ENCODE results near the gene UGT1A10. TPM values are rescaled to one million over a fixed set of nuclear protein-coding genes. Genes with fewer than 3 reads are reported as not detected.

Gene UGT1A10
- total RNA-seq, 1 experiment from 2014 or later: not detected

- DNase-seq (ENCODE audit: low spot score): no peak
- BruUV-seq (replicated peaks): no TSS peak
- peaks cover 16% of the 10 kb centered on the region for H3K4me1 ChIP-seq (ENCODE audit: insufficient read depth, low read length, poor library complexity, severe bottlenecking)
- no peak within 1 kb of the TSS for H3K4me3 ChIP-seq (ENCODE audit: low read depth, low read length, poor library complexity, severe bottlenecking)
- no peak within 1 kb of the TSS for H3K27ac ChIP-seq (ENCODE audit: low read depth, low read length, poor library complexity, severe bottlenecking)
- no peaks in the 10 kb centered on the region for H3K27me3 ChIP-seq (replicated peaks; ENCODE audit: insufficient read depth, low read depth, low read length, poor library complexity)
- no peaks in the 10 kb centered on the region for H3K36me3 ChIP-seq (ENCODE audit: insufficient read depth, low read length, poor library complexity, severe bottlenecking)
- ChIA-PET CTCF (interaction anchor here (1.1 kb wide), 1 partner anchor 264 kb away, joined by 4 read pairs; no protein-coding TSS in a partner anchor), POLR2A (ENCODE audit: low non-redundant PET) (no interaction called here)
- no peak for TF ChIP-seq EZH2 (IDR thresholded peaks at IDR 0.05; ENCODE audit: borderline replicate concordance, low read depth, low read length, poor library complexity, severe bottlenecking)
- TF ChIP-seq, protein P1, sequence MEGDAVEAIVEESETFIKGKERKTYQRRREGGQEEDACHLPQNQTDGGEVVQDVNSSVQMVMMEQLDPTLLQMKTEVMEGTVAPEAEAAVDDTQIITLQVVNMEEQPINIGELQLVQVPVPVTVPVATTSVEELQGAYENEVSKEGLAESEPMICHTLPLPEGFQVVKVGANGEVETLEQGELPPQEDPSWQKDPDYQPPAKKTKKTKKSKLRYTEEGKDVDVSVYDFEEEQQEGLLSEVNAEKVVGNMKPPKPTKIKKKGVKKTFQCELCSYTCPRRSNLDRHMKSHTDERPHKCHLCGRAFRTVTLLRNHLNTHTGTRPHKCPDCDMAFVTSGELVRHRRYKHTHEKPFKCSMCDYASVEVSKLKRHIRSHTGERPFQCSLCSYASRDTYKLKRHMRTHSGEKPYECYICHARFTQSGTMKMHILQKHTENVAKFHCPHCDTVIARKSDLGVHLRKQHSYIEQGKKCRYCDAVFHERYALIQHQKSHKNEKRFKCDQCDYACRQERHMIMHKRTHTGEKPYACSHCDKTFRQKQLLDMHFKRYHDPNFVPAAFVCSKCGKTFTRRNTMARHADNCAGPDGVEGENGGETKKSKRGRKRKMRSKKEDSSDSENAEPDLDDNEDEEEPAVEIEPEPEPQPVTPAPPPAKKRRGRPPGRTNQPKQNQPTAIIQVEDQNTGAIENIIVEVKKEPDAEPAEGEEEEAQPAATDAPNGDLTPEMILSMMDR (conservative IDR thresholded peaks at IDR 0.05; ENCODE audit: low read depth, low read length): no peak
- intact Hi-C loops (cut with micrococcal nuclease; ENCODE audit: unreplicated experiment): no loop called here
- H3K9me3 ChIP-seq (ENCODE audit: low read depth, low read length, poor library complexity, severe bottlenecking): no peaks in the 10 kb centered on the region
Observed at GRCh38 chr2:233712611-233713261, 76.5 kb downstream of the UGT1A10 start, which contains the start of gene UGT1A5. Gene UGT1A5 (plus strand): TSS chr2:233712907. CDS start chr2:233712992, 85 bp downstream.

- H3K27me3 ChIP-seq (replicated peaks; ENCODE audit: insufficient read depth, low read depth, low read length, poor library complexity): no peaks in the 10 kb centered on the region
- H3K27ac ChIP-seq (ENCODE audit: low read depth, low read length, poor library complexity, severe bottlenecking): no peak overlapping the region
- intact Hi-C loops (cut with micrococcal nuclease; ENCODE audit: unreplicated experiment): no loop called here
- DNase-seq (ENCODE audit: low spot score): no peak
- POLR2A ChIA-PET (ENCODE audit: low non-redundant PET): no interaction called here
- TF ChIP-seq, protein P1 (conservative IDR thresholded peaks at IDR 0.05; ENCODE audit: low read depth, low read length): no peak
- TF ChIP-seq EZH2 (IDR thresholded peaks at IDR 0.05; ENCODE audit: borderline replicate concordance, low read depth, low read length, poor library complexity, severe bottlenecking): no peak
- H3K4me3 ChIP-seq (ENCODE audit: low read depth, low read length, poor library complexity, severe bottlenecking): no peak overlapping the region
- H3K36me3 ChIP-seq (ENCODE audit: insufficient read depth, low read length, poor library complexity, severe bottlenecking): no peaks in the 10 kb centered on the region
- CTCF ChIA-PET: no interaction called here
- peaks cover 12% of the 10 kb centered on the region for H3K4me1 ChIP-seq (ENCODE audit: insufficient read depth, low read length, poor library complexity, severe bottlenecking)
- BruUV-seq (replicated peaks): no TSS peak
- no peaks in the 10 kb centered on the region for H3K9me3 ChIP-seq (ENCODE audit: low read depth, low read length, poor library complexity, severe bottlenecking)
Observed at GRCh38 chr2:233713262-233713615, 77.0 kb downstream of the UGT1A10 start.

- no peak for DNase-seq (ENCODE audit: low spot score)
- CTCF ChIA-PET: no interaction called here
- BruUV-seq (replicated peaks): no TSS peak
- H3K4me3 ChIP-seq (ENCODE audit: low read depth, low read length, poor library complexity, severe bottlenecking): no peak overlapping the region
- intact Hi-C loops (cut with micrococcal nuclease; ENCODE audit: unreplicated experiment): no loop called here
- H3K27me3 ChIP-seq (replicated peaks; ENCODE audit: insufficient read depth, low read depth, low read length, poor library complexity): no peaks in the 10 kb centered on the region
- H3K4me1 ChIP-seq (ENCODE audit: insufficient read depth, low read length, poor library complexity, severe bottlenecking): peaks cover 5% of the 10 kb centered on the region
- no peak overlapping the region for H3K27ac ChIP-seq (ENCODE audit: low read depth, low read length, poor library complexity, severe bottlenecking)
- no peaks in the 10 kb centered on the region for H3K36me3 ChIP-seq (ENCODE audit: insufficient read depth, low read length, poor library complexity, severe bottlenecking)
- no peak for TF ChIP-seq EZH2 (IDR thresholded peaks at IDR 0.05; ENCODE audit: borderline replicate concordance, low read depth, low read length, poor library complexity, severe bottlenecking)
- TF ChIP-seq, protein P1 (conservative IDR thresholded peaks at IDR 0.05; ENCODE audit: low read depth, low read length): no peak
- no peaks in the 10 kb centered on the region for H3K9me3 ChIP-seq (ENCODE audit: low read depth, low read length, poor library complexity, severe bottlenecking)
- POLR2A ChIA-PET (ENCODE audit: low non-redundant PET): no interaction called here
Observed at GRCh38 chr2:233714121-233714520, 77.9 kb downstream of the UGT1A10 start.
